GM18907 (cell line): Measurements from ENCODE around the gene PHF12.
"Not testable (repeated sequence)": the region's sequence is repeated elsewhere in the genome, so short reads cannot be mapped to it uniquely, and the experiment has no call there.

Experiments
- ATAC-seq: cut with Tn5 transposase; IDR thresholded peaks from one replicate; pipeline ENCODE4 v1.9.1; 2021; ENCODE audit warnings: mild to moderate bottlenecking, moderate library complexity; ENCODE audit not compliant: unreplicated experiment

The PHF12 gene

GRCh38 chr17:28906706-28907438, 44.4 kb downstream of the PHF12 start:
- ATAC-seq = no peak

- no peak for ATAC-seq
These were observed 45.0 kb downstream of the PHF12 start for GRCh38 chr17:28906276-28906675.

- ATAC-seq = no peak
These were observed 46.5 kb downstream of the PHF12 start for GRCh38 chr17:28904800-28905199.

GRCh38 chr17:28903546-28903841, 47.8 kb downstream of the PHF12 start:
- ATAC-seq = not testable (repeated sequence)

- ATAC-seq = peak; percentile 87
These were observed 48.3 kb downstream of the PHF12 start, which contains the start of gene DHRS13 for GRCh38 chr17:28902819-28903545. TSS of gene DHRS13 (minus strand) at chr17:28903079. CDS start at chr17:28902944, 135 bp downstream.

GRCh38 chr17:28901866-28902818, 49.2 kb downstream of the PHF12 start:
- peak; percentile 43 for ATAC-seq

GRCh38 chr17:28900986-28901726, 50.2 kb downstream of the PHF12 start:
- no peak for ATAC-seq

- no peak for ATAC-seq
These were observed 52.0 kb downstream of the PHF12 start for GRCh38 chr17:28899212-28899815.

- ATAC-seq = no peak
These were observed 52.8 kb downstream of the PHF12 start for GRCh38 chr17:28898527-28898955.

- ATAC-seq = no peak
These were observed 53.4 kb downstream of the PHF12 start for GRCh38 chr17:28897769-28898526.

- no peak for ATAC-seq
These were observed 54.2 kb downstream of the PHF12 start, which contains the start of gene FLOT2 for GRCh38 chr17:28896884-28897768. TSS of gene FLOT2 (minus strand) at chr17:28897733. CDS start at chr17:28897574, 159 bp downstream.

GRCh38 chr17:28896491-28896883, 54.8 kb downstream of the PHF12 start:
- no peak for ATAC-seq

GRCh38 chr17:28895794-28896447, 55.4 kb downstream of the PHF12 start:
- ATAC-seq = no peak

- peak; percentile 28 for ATAC-seq
These were observed 57.8 kb downstream of the PHF12 start for GRCh38 chr17:28893248-28894183.

GRCh38 chr17:28892024-28892423, 59.3 kb downstream of the PHF12 start:
- no peak for ATAC-seq

- no peak for ATAC-seq
These were observed 60.1 kb downstream of the PHF12 start for GRCh38 chr17:28891201-28891600.

- ATAC-seq = no peak
These were observed 61.3 kb downstream of the PHF12 start for GRCh38 chr17:28889996-28890395.
